GM10266 (cell line): ENCODE results near the gene KIF26B.

ENCODE experiments used
- DNase-seq: peaks from one replicate; pipeline ENCODE4 v3.0.0; 2012; ENCODE audit errors: extremely low spot score
- TF ChIP-seq, protein P1 (sequence below): IDR thresholded peaks from 2 replicates; pipeline ENCODE4 v1.5.1; 2012; ENCODE audit warnings: mild to moderate bottlenecking, low read depth; ENCODE audit not compliant: control insufficient read depth, insufficient read depth; ENCODE audit errors: missing control alignments

The KIF26B gene

DNA sequence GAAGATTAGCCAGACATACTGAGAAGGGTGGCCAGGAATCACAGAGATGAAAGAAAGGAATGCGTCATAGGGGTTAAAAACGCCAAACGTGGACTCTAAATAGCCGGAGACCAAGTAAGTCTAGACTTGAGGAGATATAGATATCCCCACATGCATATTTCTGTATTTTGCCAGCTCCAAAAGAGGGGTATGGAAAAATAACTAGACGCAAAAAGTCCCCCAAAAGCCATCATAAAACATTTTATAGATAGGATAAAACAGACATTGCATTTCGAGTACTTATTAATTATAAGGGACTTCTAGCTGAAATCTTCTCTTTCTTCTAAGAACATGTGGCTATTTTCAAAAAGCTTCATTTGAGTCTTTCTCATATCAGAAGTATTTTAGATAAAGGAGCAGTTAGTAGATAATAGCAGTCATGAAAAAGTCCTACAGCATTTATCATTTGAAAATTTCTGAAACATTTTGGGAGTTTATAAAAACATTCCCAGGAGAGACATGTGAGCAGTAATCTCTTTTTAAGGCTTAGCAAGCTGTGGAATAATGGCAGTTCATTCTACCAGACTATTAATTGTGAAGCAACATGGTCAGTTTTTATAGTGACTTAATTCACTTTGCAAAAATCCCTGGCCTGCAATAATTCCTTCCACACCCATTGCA is 6.1 kb downstream of the KIF26B start:
- no peak for DNase-seq
- TF ChIP-seq, protein P1, sequence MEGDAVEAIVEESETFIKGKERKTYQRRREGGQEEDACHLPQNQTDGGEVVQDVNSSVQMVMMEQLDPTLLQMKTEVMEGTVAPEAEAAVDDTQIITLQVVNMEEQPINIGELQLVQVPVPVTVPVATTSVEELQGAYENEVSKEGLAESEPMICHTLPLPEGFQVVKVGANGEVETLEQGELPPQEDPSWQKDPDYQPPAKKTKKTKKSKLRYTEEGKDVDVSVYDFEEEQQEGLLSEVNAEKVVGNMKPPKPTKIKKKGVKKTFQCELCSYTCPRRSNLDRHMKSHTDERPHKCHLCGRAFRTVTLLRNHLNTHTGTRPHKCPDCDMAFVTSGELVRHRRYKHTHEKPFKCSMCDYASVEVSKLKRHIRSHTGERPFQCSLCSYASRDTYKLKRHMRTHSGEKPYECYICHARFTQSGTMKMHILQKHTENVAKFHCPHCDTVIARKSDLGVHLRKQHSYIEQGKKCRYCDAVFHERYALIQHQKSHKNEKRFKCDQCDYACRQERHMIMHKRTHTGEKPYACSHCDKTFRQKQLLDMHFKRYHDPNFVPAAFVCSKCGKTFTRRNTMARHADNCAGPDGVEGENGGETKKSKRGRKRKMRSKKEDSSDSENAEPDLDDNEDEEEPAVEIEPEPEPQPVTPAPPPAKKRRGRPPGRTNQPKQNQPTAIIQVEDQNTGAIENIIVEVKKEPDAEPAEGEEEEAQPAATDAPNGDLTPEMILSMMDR: no peak

DNA sequence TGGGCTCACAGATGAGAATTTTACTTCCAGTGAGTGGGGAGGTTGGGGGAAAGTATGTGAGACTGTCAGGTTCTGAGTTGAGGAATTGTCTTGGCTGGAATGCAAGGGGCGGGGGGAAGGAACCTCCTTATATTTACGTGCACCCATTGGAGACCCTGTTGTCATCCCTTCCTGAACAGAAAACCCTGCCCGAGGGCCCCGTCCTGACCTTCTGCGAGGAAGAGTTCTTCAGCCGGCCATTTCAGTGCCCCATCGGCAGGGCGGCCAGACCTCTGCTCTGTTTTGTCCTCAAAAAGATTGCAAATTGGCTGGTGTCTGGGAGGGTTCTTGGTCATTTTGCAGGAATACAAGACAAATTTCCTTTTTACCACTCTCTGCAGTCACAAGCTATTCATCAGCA is 7.1 kb downstream of the KIF26B start:
- DNase-seq: no peak
- TF ChIP-seq, protein P1: no peak

DNA sequence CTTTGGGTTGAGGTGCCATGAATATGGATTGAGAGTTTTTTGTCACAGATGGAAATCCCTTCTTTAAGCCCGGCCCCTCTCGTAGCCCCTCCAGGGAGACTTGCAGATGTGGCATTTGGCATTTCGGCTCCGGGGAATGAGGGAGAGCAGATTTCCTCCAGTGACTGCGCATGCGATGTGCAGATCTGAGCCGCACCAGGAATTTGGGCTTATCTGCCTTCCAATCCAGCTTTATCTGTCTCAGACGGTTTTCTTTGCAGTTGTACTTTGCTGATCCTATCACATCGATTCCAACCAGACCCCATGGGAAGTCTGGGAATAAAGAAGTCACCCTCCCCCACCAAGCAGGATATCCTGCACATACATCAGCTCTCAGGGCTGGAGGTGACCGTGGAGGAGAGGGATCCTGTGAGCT is 11.7 kb downstream of the KIF26B start:
- DNase-seq: no peak
- TF ChIP-seq, protein P1: no peak

DNA sequence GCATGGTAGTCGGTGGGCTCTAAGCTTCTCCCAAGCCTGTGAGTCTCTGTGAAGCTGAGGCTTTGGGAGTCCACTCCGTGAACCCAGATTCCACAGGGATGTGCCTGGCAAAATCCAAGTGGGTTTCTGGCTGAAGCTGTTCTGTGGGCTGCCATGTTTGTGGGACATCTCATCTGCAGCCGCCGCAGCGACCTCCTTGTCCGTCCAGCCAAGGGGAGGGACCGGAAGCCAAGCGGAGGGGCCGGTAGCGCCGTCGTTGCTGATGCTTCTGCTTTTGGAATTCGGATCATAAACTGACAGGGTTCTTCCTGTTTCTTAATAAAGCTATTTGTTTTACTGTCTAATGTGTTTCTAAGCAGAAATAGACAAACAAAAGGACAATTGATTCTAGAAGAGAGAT is 13.3 kb downstream of the KIF26B start:
- TF ChIP-seq, protein P1: no peak
- no peak for DNase-seq

DNA sequence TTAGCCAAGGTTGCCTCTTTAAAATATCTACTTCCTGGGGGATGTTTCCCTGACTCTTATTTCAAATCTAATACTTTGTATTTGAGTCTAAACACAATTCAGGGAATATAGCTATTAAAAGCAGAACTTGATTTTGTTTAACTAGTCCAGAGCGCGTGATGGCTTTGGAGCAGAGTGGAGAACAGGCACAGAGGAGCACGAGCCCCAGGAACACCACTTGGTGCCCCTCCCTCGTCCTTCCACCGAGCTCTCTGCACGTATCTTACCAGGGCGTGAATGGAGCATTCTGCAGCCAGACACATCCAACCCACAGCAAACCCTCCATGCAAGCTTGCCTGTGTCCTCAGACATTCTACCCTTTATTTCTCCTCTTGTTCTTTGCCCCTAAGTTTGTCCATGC is 14.1 kb downstream of the KIF26B start:
- no peak for DNase-seq
- TF ChIP-seq, protein P1: no peak

DNA sequence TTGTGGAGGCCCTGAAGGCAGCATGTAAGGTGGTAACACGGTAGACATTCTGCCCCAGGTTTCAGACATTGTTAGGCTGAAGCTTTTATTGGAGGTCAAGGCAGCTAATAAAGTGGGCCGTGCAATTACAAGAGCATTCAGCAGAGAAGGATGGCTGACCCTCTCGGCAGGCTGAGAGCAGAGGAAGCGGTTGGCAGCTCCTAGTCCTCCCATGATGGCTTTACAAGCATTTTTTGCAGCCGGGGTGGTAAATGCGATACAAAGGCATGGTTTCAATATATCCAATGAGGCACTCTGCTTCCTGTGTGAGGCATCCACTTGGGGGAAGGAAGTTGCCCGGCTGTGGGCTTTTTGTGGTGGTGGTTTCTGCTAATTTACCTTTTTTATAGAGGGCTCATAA is 14.6 kb downstream of the KIF26B start:
- DNase-seq: no peak
- TF ChIP-seq, protein P1: no peak

DNA sequence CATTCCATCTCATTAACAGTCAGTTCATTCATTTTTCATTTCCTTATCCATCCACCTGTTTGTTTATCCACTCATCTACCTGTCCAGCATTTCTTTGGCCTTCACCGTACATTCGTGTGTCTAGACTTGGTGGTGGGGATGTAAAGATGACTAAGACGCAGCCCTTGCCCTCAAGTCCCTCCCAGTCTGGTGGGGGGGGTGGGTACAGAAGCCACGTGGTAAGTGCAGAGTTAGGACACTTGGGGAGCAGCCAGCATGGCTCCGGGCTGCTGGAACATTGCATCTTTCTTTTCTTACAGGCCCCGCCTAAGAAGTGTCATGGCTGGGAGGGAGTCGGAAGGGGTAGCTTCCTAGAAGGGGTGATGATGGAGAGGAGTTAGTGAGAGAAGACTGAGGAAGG is 17.2 kb downstream of the KIF26B start:
- TF ChIP-seq, protein P1: no peak
- no peak for DNase-seq
